GM12891 (cell line): ENCODE results near the gene RTF2.

Source experiments
- DNase-seq: peaks from one replicate; pipeline ENCODE4 v3.0.0; 2011; ENCODE audit warnings: low spot score; ENCODE audit not compliant: insufficient read length
- FAIRE-seq: peaks from 2 replicates; lab custom pipeline; 2011; peaks lifted over from hg19 to GRCh38; lab: Jason Lieb, UNC
- PAX5 ChIP-seq: IDR thresholded peaks from 2 replicates; pipeline ENCODE4 v1.6.1; 2011; ENCODE audit warnings: low read length, moderate library complexity, mild to moderate bottlenecking; ENCODE audit not compliant: insufficient read depth, severe bottlenecking
- POLR2A ChIP-seq: IDR thresholded peaks from 2 replicates; pipeline ENCODE4 v1.6.1; 2011; ENCODE audit warnings: low read depth, low read length, control low read depth
- POLR2AphosphoS5 ChIP-seq: IDR thresholded peaks from 2 replicates; pipeline ENCODE4 v1.6.1; 2011; ENCODE audit warnings: low read depth, low read length, control low read depth
- POU2F2 ChIP-seq: IDR thresholded peaks from 2 replicates; pipeline ENCODE4 v1.6.1; 2011; ENCODE audit warnings: low read depth, mild to moderate bottlenecking, control low read depth, low read length, moderate library complexity
- SPI1 ChIP-seq: IDR thresholded peaks from 2 replicates; pipeline ENCODE4 v1.6.1; 2011; ENCODE audit warnings: low read depth, low read length, control low read depth
- TAF1 ChIP-seq: IDR thresholded peaks from 2 replicates; pipeline ENCODE4 v1.6.1; 2011; ENCODE audit warnings: low read depth, low read length, control low read depth

RTF2 gene

GRCh38 chr20:56438284-56438683 lies 30.1 kb upstream of the RTF2 start:
- DNase-seq = no peak
- TF ChIP-seq TAF1 (no peak), SPI1 (no peak), POLR2AphosphoS5 (no peak), POLR2A (no peak), PAX5 (no peak), POU2F2 (no peak)
- FAIRE-seq = no peak

DNA sequence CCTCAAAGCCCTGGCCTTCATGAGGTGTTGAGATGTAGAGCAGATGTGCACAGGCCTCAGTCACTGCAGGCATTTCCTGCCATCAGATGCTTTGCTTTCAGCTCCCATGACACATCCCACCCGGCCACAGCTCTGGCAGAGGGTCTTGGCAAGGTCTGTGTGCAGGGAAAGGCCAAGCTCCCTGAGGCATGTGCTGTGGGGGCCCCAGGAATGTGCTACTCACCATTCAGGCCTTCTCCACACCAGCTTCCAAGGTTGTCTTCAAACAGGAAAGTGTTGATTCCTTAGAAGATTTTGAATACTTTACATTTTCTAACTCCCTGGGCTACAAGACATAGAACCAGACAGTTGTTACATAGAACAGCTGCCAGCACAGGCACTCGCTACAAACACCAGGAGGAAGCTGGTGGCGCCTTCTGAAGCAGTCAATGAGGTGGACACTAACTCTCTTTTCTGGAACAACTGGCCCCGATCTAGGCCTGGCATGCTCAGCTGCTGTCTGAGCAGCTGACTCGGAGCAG lies 28.6 kb upstream of the RTF2 start:
- peak; percentile 59 for FAIRE-seq
- DNase-seq = no peak
- TF ChIP-seq POLR2AphosphoS5 = no peak
- TF ChIP-seq POLR2A = no peak
- TF ChIP-seq POU2F2 = no peak
- TF ChIP-seq SPI1 = no peak

DNA sequence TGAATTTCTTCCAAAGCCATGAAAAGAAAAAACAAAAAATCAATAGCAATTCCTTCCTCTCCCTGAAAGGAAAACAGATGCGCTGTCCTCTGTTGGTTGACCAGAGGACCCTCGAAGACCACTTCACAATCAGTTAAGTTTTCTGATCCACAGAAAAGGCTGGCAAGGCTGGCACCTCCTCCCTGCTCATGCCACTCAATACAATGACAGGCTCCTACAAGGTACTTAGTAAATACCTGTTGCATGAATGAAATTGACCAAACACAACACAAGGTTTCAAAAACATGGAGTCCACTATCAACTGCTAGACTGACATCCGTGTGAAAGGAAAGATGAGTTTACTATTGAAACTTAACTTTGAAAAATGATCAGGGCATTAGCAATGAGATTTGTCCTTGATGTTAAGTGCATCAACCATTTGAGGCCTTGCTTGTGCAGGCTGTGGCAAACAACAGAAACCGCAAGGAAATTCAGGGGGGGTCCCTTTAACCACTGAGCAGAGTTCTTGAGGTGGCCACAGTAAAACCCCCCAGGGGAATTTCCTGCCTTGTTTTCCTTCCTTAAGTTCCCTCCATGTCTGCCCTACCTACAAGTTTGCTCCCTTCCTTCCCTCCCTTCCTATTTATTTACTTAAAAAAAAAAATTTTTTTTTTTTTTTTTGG lies 27.9 kb upstream of the RTF2 start:
- DNase-seq = no peak
- peak; percentile 13 for FAIRE-seq
- TF ChIP-seq POLR2A (no peak), TAF1 (no peak), SPI1 (no peak), POLR2AphosphoS5 (no peak), POU2F2 (no peak), PAX5 (no peak)

- TF ChIP-seq SPI1 (0 out of 2 replicates have a peak, but pooled peaks have one; percentile 7), POU2F2 (no peak)
- FAIRE-seq = no peak
- no peak for DNase-seq
These were observed 25.8 kb upstream of the RTF2 start for GRCh38 chr20:56442389-56443365.

GRCh38 chr20:56443654-56444540 lies 24.5 kb upstream of the RTF2 start:
- no peak for DNase-seq
- TF ChIP-seq TAF1 = no peak
- TF ChIP-seq POU2F2 = no peak
- TF ChIP-seq PAX5 = no peak
- no peak for TF ChIP-seq POLR2AphosphoS5
- TF ChIP-seq SPI1 = no peak
- TF ChIP-seq POLR2A = no peak
- FAIRE-seq = no peak

DNA sequence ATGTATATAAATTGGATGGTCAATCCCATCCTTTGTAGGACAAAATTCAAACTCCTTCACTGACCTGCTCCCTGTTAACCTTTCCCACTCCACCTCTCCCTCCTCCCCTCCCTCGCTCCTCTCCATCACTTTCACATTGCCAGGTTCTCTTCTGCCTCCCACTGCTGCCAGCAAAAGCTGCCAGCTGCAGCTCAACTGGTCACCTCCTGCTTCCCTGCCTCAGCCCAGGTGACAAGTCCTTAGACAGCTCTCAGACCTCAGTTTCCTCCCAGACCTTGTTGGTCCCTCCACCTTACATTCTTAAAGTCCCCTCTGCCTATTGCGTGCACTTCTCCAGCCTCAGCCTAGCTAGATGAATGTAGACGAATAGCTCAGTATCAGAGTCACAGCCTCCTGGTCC lies 23.3 kb upstream of the RTF2 start:
- DNase-seq = no peak
- TF ChIP-seq POLR2A (no peak), POLR2AphosphoS5 (no peak), POU2F2 (no peak), TAF1 (no peak), SPI1 (no peak), PAX5 (no peak)
- FAIRE-seq = no peak

DNA sequence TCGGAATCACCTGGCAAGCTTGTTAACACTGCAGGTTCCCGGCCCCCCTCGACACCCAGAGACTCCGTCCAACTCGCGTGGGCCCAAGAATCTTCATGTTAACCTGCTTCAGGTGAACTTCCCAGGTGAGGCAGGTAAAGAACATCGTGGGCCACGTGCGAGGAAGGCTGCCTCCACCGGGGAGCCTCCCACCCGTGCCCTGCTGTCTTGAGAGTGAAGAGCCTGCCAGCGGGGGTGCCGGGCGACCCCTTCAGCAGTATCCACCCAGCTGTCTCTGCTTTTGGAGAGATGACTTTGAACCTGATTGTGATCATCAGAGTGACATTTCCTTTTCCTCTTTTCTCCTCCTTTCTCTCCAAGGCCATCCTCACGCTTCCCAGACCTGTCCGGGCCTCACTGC lies 22.9 kb upstream of the RTF2 start:
- DNase-seq = no peak
- FAIRE-seq = no peak
- TF ChIP-seq POLR2AphosphoS5 (no peak), PAX5 (no peak), SPI1 (no peak), TAF1 (no peak), POLR2A (no peak)

DNA sequence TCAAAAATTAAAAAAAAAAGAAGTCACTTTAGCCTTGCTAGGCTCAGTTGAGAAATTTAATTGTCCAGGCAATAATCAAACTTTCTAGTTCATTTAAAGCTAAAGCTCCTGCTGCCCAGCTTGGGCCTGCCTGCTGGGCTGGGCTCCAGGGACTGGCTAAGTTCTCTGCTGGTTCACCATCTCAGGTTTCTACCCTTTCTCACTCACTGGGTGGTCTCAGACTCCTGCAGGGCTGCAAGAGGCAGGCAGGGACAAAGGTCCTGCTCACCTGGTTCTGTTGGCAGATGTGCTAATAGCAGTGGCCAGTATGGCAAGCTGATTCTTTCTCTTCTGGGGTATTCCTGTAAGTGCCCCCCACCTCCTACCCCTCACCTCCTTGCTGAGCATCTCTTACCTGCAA lies 21.2 kb upstream of the RTF2 start:
- FAIRE-seq = no peak
- DNase-seq = no peak
- TF ChIP-seq POLR2AphosphoS5 = no peak
- TF ChIP-seq POU2F2 = no peak
- no peak for TF ChIP-seq PAX5
- TF ChIP-seq TAF1 = no peak
- TF ChIP-seq SPI1 = no peak
- TF ChIP-seq POLR2A = no peak

- TF ChIP-seq PAX5 (no peak), POLR2AphosphoS5 (no peak), POLR2A (no peak), SPI1 (no peak), POU2F2 (no peak), TAF1 (no peak)
- DNase-seq (no peak), FAIRE-seq (no peak)
These were observed 19.0 kb upstream of the RTF2 start for GRCh38 chr20:56449459-56449858.
